GM19467 (cell line): ENCODE data around the gene IQSEC1.

Experiments
- ATAC-seq: cut with Tn5 transposase; IDR thresholded peaks from one replicate; pipeline ENCODE4 v1.9.1; 2021; ENCODE audit warnings: mild to moderate bottlenecking, moderate library complexity; ENCODE audit not compliant: unreplicated experiment

IQSEC1 gene

GRCh38 chr3:12900885-12901411 lies 172.3 kb downstream of the IQSEC1 start:
- no peak for ATAC-seq

- no peak for ATAC-seq
Measured at GRCh38 chr3:12898965-12899755, 174.1 kb downstream of the IQSEC1 start.

- ATAC-seq: no peak
Measured at GRCh38 chr3:12898290-12898964, 174.8 kb downstream of the IQSEC1 start.

- ATAC-seq: no peak
Measured at GRCh38 chr3:12897381-12898289, 175.6 kb downstream of the IQSEC1 start.

GRCh38 chr3:12896063-12896985 lies 176.9 kb downstream of the IQSEC1 start:
- ATAC-seq: no peak

- no peak for ATAC-seq
Measured at GRCh38 chr3:12895391-12896062, 177.7 kb downstream of the IQSEC1 start.

GRCh38 chr3:12894629-12895028 lies 178.6 kb downstream of the IQSEC1 start:
- ATAC-seq: no peak

GRCh38 chr3:12893852-12894251 lies 179.4 kb downstream of the IQSEC1 start:
- no peak for ATAC-seq

- no peak for ATAC-seq
Measured at GRCh38 chr3:12893247-12893646, 180.0 kb downstream of the IQSEC1 start.

GRCh38 chr3:12892840-12893189 lies 180.4 kb downstream of the IQSEC1 start:
- no peak for ATAC-seq

- no peak for ATAC-seq
Measured at GRCh38 chr3:12891985-12892839, 181.0 kb downstream of the IQSEC1 start.

GRCh38 chr3:12891391-12891984 lies 181.7 kb downstream of the IQSEC1 start:
- no peak for ATAC-seq

GRCh38 chr3:12890610-12891390 lies 182.4 kb downstream of the IQSEC1 start:
- ATAC-seq: no peak

GRCh38 chr3:12886736-12887135 lies 186.5 kb downstream of the IQSEC1 start:
- no peak for ATAC-seq

- no peak for ATAC-seq
Measured at GRCh38 chr3:12886106-12886679, 187.0 kb downstream of the IQSEC1 start.

- ATAC-seq: no peak
Measured at GRCh38 chr3:12885583-12885930, 187.7 kb downstream of the IQSEC1 start.
